LoVo (cell line): ENCODE results near the gene FCN2.

Experiments
- DNase-seq: peaks from one replicate; pipeline ENCODE4 v3.0.0-alpha.2; 2016; ENCODE audit warnings: low spot score

The FCN2 gene

DNA sequence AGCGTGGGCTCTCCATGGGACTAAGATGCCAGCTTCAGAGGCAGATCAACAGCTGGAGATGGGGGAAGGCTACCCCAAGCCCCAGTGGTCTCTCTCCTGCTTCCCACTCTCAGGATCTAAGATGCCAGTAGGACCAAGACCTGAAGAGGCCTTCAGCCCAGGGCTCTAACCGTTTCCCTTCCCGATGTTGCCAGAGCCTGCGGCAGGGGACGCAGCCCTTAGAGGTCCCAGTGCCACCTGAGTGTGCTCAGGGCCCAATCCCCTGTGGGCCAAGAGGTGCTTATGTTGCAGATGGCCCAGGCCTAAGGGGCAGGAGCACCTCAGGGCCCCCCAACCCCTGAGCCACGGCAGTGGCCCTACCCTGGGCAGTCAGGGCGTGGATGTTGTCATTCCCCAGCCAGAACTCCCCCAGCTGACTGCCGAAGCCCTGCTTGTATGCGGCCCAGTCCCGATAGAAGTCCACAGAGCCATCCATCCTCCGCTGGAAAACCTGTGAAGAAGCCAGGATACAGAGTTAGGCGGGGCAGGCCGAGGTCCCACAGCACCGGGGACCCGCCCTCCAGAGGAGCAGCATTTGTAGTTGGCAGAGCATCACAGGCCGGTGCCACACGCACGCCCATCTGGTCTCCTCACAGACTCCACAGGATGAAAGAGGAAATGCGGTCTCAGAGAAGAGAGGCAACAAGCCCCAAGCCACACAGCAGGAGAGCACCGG is 31.7 kb downstream of the FCN2 start:
- no peak for DNase-seq

DNA sequence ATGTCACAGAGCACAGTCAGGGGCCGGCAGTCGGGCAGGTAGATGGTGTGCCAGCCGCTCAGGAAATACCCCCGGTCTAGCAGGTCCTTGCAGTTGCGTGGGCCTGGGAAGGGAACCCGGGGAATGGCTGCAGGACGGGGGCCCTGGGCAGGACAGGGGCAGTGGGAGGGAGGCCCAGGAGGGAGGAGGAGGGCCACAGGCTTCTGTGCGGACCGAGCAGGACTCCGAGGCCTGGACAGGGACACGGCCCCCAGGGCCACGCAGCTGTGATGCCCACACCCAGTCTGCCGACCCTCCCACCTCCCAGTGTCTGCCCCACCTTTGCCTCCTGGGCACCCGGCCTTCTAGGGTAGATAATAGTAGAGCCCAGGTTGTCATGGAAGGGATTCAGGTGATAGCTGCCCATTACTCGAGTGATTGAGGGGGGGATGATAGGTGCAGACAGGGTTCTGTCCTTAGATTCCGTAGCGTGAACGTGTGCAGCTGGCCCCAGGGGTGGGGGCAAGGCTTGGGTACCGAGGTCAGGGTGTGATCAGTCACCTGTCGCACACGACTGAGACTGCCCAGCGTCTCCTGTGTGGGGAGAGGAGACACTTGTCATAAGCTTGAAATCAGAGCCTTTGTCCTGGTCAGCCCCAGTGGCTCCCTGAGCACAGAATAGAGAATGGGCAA is 32.6 kb downstream of the FCN2 start:
- DNase-seq: no peak

DNA sequence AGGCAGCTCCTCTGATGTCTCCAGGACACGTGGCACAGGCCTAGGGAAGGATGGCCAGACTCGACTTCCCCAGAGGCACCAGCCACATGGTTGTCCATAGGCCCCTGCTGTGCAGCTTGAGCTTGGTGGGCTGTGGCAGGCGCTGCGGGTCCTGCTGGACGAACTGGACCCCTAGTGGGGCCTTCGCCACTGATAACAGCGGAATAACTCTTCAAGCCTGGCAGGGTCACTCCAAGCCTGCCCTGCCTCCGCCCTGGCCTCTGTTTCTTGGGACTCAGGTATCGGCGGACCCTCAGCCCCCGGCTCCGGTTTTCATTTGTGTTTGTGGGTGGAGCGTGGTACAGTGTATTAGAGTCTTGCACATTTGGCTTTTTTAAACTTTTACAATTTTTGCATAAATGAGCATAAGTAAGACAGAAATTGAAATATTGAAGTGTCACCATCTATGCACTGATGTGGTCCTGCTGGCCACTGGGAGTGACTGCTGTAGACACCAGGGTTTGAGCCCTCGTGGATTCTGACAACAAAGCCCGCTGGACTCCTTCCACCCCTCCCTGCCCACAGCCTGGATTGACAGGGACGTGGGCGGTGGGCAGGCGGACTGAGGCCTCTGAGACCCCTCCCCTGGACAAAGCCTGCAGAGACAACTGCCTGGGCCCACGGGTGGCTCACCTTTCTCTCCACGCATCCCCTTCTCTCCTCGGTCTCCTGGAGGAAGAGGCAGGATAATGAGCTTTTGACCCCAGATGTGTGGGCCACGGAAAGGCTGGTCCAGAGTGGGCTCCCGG is 33.3 kb downstream of the FCN2 start:
- DNase-seq: no peak

- no peak for DNase-seq
Measured at GRCh38 chr9:134914501-134914834, 33.9 kb downstream of the FCN2 start.

DNA sequence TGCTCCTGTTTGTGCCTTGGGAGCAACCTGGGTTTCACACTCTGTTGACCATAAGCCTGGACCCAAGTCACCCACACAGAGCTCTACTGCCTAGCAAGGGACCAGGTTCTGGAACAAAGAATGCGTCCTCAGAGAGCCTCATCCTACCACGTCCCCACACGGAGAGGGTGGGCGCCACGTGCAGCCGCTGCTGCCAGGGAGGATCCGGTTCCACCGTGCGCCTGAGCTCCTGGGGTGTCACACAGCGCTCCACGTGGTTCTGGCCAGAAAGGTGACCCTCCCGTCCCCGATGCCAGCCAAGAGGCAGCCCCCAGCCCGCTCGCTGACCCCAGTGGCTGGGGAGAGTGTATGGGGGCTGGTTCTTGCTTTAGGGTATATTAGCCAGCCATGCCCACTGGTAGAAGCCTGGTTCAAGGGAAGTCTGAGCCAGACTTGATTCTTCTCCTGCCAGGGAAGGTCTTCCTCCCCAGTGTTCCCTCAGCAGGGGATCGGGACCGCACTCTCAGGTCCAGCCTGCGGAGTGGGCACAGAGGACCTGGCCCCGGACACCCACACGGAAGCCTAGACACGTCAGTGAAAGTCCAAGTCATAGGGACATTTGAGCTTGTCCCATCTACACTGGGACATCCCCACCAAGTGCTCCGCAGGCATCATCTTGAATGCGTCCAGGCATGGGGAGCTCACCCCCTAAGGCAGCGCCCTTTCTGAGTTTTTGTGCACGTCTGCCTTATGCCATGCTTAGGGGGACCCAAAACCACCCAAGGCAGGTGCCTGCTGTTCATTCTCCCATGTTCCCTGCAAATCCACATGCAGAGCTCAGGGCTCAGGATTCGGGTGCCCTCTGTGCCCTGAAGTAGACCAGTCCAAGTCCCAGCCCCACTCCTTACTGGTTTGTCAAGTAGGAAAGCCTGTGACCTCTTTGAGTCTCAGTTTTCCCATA is 34.7 kb downstream of the FCN2 start:
- no peak for DNase-seq

- DNase-seq: no peak
Measured at GRCh38 chr9:134916161-134916665, 35.6 kb downstream of the FCN2 start.

- no peak for DNase-seq
Measured at GRCh38 chr9:134917431-134918373, 37.1 kb downstream of the FCN2 start, which contains the start of gene FCN1. TSS of gene FCN1 (minus strand) at chr9:134917912. CDS start at chr9:134917871, 41 bp downstream.

DNA sequence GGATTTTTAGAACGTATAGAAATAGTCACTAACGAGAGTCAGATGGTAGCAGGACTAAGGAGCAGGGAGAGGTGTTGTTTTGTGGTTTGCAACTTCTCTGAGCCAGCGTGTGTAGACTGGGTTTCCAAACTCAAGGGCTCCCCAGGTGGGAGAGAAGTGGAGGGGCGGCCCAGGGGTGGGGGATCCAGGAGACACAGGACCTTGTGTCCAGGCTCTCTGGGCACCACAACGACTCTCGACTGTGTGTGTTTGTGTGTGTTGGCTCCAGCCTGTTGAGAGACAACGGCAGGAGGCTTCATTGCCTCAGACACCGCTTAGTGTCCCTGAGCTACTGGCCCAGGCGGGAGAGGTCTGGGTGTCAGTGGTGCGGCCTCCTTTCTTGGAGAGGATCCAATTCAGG is 38.0 kb downstream of the FCN2 start:
- DNase-seq: no peak

GRCh38 chr9:134919303-134919702 is 38.7 kb downstream of the FCN2 start:
- no peak for DNase-seq

- no peak for DNase-seq
Measured at GRCh38 chr9:134922066-134922931, 41.7 kb downstream of the FCN2 start.

DNA sequence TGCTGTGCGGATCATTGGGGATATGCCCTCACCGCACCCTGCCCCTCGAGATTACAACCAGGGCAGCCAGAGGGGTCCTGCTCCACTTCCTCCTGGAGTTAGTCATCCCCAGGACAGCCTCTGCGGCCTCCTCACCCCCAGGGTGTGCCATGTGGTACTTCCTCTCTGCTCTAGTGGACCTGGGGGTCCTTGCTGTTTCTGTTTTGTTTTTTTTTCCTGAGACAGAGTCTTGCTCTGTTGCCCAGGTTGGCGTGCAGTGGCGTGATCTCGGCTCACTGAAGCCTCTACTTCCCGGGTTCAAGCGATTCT is 42.3 kb downstream of the FCN2 start:
- DNase-seq: no peak

GRCh38 chr9:134923466-134923865 is 42.9 kb downstream of the FCN2 start:
- no peak for DNase-seq

DNA sequence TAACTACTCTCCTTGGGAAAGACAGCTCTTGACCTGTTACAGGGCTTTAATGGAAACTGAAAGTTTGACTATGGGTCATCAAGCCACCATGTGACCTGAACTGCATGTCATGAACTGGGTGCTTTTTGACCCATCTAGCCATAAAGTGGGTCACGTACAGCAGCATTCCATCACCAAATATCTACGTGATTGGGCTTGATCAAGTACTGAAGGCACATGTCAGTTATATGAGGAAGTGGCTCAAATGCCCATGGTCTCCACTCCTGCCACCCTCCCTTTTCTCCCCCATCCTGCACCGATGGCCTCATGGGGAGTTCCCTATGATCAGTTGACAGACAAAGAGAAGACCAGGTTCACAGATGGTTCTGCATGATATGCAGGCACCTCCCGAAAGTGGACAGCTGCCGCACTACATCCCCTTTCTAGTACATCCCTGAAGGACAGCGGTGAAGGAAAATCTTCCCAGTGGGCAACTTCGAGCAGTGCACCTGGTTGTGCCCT is 44.5 kb downstream of the FCN2 start:
- DNase-seq: no peak

DNA sequence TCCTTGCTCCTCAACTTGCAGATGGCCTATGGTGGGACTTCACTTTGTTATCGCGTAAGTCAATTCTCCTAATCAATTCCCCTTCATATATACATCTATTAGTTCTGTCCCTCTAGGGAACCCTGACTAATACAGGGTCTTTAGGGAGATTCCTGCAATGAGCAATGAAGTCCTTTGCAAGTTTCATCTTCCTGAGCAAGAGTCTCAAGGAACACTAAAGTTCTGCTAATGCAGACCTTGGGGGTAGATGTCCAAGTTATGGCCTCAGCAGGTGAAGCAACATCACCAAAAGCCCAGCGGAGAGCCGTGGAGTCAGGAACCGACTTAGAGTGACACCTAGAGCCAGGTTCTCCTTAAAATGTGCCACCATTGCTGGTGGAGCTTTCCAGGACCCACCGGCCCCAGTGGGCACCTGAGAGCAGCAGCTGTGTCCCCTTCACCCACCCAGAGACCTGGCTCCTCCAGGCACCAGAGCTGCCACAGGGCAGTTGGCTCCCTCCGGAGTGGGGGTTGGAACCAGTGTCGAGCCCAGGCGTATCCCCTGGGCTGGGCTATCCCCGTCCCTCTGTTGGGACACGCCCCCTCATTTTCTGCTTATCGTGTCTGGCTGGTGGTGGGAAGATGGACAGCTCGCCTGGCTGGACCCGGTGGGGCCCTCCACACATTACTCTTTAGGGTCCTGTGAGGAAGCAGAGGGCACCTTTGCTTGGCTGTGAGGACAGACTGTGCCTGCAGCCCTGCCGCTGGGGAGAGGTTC is 48.0 kb downstream of the FCN2 start:
- DNase-seq: no peak

DNA sequence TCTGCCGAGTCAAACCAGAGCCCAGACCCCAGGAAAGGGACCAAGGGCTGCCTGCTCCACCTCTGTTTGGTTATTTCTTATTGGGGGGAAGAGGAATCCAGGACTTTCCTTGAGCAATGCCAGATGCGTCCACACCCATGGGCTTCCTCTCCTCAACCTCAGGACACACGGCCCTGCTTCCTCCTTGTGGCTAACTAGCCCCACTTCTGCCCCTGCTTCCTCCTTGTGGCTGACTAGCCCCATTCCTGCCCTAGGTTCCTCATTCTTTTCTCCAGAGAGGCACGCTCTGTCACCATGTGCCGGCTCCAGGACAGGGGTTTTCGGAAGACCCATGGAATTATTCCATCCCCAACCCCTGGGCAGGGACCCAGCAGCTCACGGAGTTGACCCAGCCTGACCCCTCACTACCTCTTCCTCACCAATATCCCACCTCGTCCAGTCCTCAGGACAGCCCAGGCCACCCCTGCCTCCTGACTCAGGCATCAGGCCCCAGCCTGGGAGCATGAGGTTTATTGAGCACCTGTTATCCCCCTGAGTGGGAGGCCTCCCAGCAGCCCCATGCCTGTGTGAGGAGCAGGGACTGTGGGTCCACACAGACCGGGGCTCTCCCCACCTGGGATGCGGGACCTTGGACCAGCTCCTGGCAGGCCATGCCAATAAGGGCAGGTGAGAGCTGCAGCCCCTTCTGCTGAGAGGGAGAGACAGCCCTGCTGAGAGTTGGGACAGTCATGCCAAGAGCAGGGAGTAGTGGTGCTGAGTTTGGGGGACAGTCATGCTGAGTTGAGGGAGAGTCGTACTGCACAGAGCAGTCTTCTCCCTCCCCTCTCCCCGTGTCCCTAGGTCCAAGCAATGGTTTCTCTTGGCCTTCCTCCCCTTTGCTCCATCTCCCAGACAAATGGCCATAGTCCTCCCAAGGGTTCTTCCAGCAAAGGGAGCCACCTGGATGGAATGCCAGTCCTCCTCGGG is 48.9 kb downstream of the FCN2 start:
- DNase-seq: no peak

DNA sequence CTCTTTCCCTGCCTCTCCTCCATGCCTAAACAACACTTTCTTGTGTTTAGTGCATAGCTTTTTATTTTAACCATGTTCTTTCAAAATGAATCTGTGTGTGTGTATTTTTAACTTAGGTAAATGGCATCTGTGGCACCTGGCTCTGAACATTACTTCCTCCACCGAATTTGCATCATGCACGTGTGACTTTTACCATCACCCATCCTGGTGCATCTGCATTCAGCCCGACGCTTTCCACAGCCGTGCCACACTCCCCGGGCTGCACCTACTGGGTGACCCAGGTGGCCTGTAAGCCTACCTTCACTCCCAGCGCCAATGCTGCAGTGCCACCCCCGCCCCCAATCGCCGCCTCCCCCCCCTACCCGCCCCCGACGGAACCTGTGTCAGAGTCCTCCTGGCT is 49.8 kb downstream of the FCN2 start:
- DNase-seq: no peak

DNA sequence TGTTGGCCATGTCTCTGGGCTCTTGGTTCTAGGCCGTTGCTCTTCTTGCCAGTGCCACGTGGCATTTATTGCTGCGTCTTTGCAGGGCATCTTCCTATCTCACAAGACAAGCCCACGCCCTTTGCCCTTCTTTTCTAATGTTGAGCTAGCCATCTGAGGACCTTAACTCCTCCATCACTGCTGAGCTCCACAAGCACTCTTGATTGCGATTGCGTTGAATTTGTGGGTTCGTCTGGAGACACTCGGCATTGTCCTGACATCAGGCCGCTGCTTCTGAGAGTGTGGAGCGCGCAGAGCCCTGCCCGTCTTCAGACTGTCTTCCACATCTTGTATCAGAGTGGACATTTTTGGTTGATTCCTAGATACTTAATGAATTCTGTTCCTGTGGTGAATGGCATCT is 51.6 kb downstream of the FCN2 start:
- DNase-seq: no peak

GRCh38 chr9:134932606-134933005 is 52.0 kb downstream of the FCN2 start:
- no peak for DNase-seq
